ENCODE results near the gene ETFB. TPM values are rescaled to one million over a fixed set of nuclear protein-coding genes. Genes with fewer than 3 reads are reported as not detected.

The ETFB gene
- total and polyA plus RNA-seq, 10 of the 15 experiments (the other 5 are each of a cell fraction or from before 2014, with no cell fraction given): 15.1 to 166 (median 87.8) TPM

GRCh38 chr19:51339687-51340656 is 26.2 kb downstream of the ETFB start (continued):
- TF ChIP-seq ZBTB4 (CRISPR knock-in tag; IDR thresholded peaks at IDR 0.05) (no peak), CREM (IDR thresholded peaks at IDR 0.05; ENCODE audit: low read depth) (no peak), IKZF1 (conservative IDR thresholded peaks at IDR 0.05) (peak; percentile 84), RFX5 (IDR thresholded peaks at IDR 0.05; ENCODE audit: low read depth, low read length) (no peak), TCF3 (IDR thresholded peaks at IDR 0.05; ENCODE audit: borderline replicate concordance, insufficient read depth, low read depth, low read length) (no peak), MEF2B (IDR thresholded peaks at IDR 0.05; ENCODE audit: partially characterized antibody, poor library complexity, severe bottlenecking) (no peak), RUNX3 (IDR thresholded peaks at IDR 0.05; ENCODE audit: low read length) (no peak), NFXL1 (IDR thresholded peaks at IDR 0.05; ENCODE audit: borderline replicate concordance) (no peak), NR2F1 (conservative IDR thresholded peaks at IDR 0.05) (peak; percentile 86), CHD2 (IDR thresholded peaks at IDR 0.05; ENCODE audit: borderline replicate concordance, low read depth, low read length) (no peak), SREBF1 (IDR thresholded peaks at IDR 0.05; ENCODE audit: low read length) (no peak), GABPA (IDR thresholded peaks at IDR 0.05; ENCODE audit: low read depth) (no peak), ATF2 (IDR thresholded peaks at IDR 0.05; ENCODE audit: low read length) (no peak), SUPT20H (IDR thresholded peaks at IDR 0.05; ENCODE audit: borderline replicate concordance, control insufficient read depth, low read depth, low read length) (no peak), MTA2 (IDR thresholded peaks at IDR 0.05; ENCODE audit: low read depth) (no peak), SMAD5 (IDR thresholded peaks at IDR 0.05; ENCODE audit: low read depth) (no peak), REST (IDR thresholded peaks at IDR 0.05; ENCODE audit: low read depth, low read length) (no peak), FOXK2 (IDR thresholded peaks at IDR 0.05) (no peak), RBBP5 (conservative IDR thresholded peaks at IDR 0.05) (no peak), POLR2AphosphoS5 (IDR thresholded peaks at IDR 0.05; ENCODE audit: low read length) (no peak), POU2F2 (IDR thresholded peaks at IDR 0.05; ENCODE audit: borderline replicate concordance, low read depth, low read length) (no peak), WRNIP1 (IDR thresholded peaks at IDR 0.05; ENCODE audit: borderline replicate concordance, low read depth, low read length) (no peak), STAT1 (conservative IDR thresholded peaks at IDR 0.05) (no peak)
